ENCODE data around the gene PIK3CG.
"Not testable (repeated sequence)": the region's sequence is repeated elsewhere in the genome, so short reads cannot be mapped to it uniquely, and the experiment has no call there.

The PIK3CG gene

GRCh38 chr7:106944035-106944665 is 79.1 kb downstream of the PIK3CG start:
- no peak for DNase-seq

- DNase-seq = peak; percentile 89
Observed at GRCh38 chr7:106947244-106947728, 82.2 kb downstream of the PIK3CG start.

DNA sequence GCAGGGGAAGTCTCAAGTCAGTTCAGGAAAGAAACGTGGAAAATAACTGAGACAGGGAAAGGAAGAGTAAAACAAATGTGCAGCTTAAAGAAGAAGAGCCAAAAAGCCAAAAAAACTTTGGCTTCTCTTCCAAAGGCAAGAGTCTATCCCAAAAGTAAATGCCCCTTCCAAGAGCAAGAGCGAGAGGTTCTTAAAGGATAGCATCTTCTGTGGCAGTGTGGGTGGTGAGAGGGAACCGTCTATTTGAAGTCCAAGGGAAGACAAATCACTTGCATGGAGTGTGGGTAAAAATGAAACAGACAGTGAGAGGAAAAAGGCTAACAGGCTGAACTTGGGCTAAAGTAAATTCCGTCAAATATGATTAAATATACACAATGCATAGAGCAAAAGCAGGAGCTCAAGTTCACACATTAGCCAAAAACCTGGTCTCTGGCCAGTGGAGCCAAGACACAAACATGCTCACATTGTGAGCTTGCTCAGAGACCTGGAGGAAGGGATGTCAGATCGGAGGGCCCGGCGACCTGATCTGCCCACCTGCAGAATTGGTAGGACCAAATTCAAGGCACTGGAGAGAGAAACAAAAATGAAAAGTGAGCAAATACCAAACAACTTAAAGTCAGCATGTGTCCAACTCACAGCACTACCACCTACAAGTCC is 87.0 kb downstream of the PIK3CG start:
- no peak for DNase-seq

DNA sequence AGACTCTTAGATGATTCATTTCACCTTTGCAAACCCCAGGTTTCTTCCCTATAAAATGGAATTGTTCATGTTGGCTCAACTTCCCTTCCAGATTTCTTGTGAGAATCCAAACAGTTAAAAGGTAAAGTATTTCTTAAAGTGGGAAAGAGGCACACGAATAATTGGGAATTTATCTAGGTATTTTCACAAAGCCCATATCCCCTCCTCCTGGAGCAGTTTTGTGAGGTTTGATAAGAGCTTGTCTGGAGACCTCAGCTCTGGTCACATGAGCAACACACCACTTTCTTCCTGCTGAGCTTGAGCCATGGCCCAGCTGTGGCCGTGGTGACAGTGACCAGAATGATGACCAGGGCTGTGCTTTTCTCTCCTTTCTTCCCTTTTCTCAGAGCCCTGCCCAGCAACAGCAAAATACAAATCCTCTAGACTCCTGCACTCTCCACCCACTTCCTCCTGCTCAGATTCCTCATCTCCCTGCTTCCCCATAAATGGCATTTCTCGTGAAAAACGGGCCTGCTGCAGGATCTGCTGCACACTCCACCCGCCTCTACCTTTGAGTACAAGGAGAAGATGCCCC is 87.7 kb downstream of the PIK3CG start:
- peak; percentile 22 for DNase-seq

DNA sequence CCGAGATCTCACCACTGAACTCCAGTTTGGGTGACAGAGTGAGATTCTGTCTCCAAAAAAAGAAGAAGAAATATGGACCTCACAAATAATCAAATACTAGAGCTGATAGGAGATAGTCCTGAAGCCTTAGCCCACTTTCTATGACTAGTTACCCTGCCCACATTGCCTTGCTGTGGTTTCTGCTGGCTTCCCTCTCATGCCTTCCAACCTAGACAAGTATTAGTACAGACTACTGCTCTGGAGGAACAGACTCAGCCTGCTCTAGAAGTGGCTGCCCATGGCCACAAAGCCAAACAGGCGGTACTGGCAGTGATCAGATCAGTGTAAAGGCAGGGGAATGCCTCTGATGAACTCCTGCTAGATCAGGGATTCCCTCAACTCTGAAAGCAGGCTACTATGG is 89.8 kb downstream of the PIK3CG start:
- no peak for DNase-seq

DNA sequence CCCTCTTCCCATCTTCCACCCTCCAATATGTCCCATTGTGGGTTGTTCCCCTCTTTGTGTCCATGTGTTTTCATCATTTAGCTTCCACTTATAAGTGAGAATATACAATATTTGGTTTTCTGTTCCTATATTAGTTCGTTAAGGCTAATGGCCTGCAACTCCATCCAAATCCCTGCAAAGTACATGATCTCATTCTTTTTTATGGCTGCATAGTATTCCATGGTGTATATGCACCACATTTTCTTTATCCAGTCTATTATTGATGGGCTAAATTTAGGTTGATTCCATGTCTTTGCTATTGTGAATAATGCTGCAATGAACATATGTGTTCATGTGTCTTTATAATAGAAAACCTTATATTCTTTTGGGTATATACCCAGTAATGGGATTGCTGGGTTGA is 90.8 kb downstream of the PIK3CG start:
- DNase-seq = not testable (repeated sequence)

All from eye (tissue), 1 donor.